Astrocyte (in vitro differentiated cells and primary cell): ENCODE data around the gene FCN2. TPM values are rescaled to one million over a fixed set of nuclear protein-coding genes. Genes with fewer than 3 reads are reported as not detected.

Experiments used
- DNase-seq: peaks from one replicate; pipeline ENCODE4 v3.0.0-alpha.2; 2010; ENCODE audit warnings: low read depth
- FAIRE-seq: peaks from 2 replicates; lab custom pipeline; 2011; peaks lifted over from hg19 to GRCh38; lab: Jason Lieb, UNC
- H2AFZ ChIP-seq: 2 replicates; pipeline ENCODE4 v1.6.0; 2012; ENCODE audit warnings: low read depth, low read length, inconsistent platforms
- H3K27ac ChIP-seq: 2 replicates; pipeline ENCODE4 v1.5.1; 2011; ENCODE audit warnings: low read depth, low read length, inconsistent platforms
- H3K27me3 ChIP-seq: 2 replicates; pipeline ENCODE4 v1.6.0; 2011; ENCODE audit warnings: low read length, inconsistent platforms; ENCODE audit not compliant: insufficient read depth
- H3K36me3 ChIP-seq: 2 replicates; pipeline ENCODE4 v1.5.1; 2011; ENCODE audit warnings: low read length, inconsistent platforms; ENCODE audit not compliant: insufficient read depth
- H3K4me1 ChIP-seq: 2 replicates; pipeline ENCODE4 v1.5.1; 2011; ENCODE audit warnings: low read length, inconsistent platforms; ENCODE audit not compliant: insufficient read depth
- H3K4me2 ChIP-seq: 2 replicates; pipeline ENCODE4 v1.6.0; 2012; ENCODE audit warnings: low read length, inconsistent platforms
- H3K4me3 ChIP-seq: 2 replicates; pipeline ENCODE4 v1.5.1; 2011; ENCODE audit warnings: low read depth, mild to moderate bottlenecking, low read length, inconsistent platforms; ENCODE audit not compliant: insufficient read depth
- H3K79me2 ChIP-seq: 2 replicates; pipeline ENCODE4 v1.6.0; 2012; ENCODE audit warnings: mild to moderate bottlenecking, low read length, inconsistent platforms; ENCODE audit not compliant: insufficient read depth
- H3K9ac ChIP-seq: 2 replicates; pipeline ENCODE4 v1.6.0; 2012; ENCODE audit warnings: mild to moderate bottlenecking, low read length, inconsistent platforms
- H3K9me3 ChIP-seq: 2 replicates; pipeline ENCODE4 v1.5.1; 2012; ENCODE audit warnings: low read depth, mild to moderate bottlenecking, low read length, inconsistent platforms; ENCODE audit not compliant: insufficient read depth
- H4K20me1 ChIP-seq: 2 replicates; pipeline ENCODE4 v1.6.0; 2012; ENCODE audit warnings: low read length, inconsistent platforms; ENCODE audit not compliant: insufficient read depth
- H3K27ac Mint-ChIP-seq: one replicate; pipeline ENCODE4 v1.8.0; 2021; ENCODE audit warnings: mild to moderate bottlenecking, mixed read lengths; ENCODE audit not compliant: unreplicated experiment
- H3K27me3 Mint-ChIP-seq: one replicate; pipeline ENCODE4 v1.8.0; 2021; ENCODE audit warnings: low read depth, mixed read lengths; ENCODE audit not compliant: unreplicated experiment
- H3K36me3 Mint-ChIP-seq: one replicate; pipeline ENCODE4 v1.8.0; 2021; ENCODE audit warnings: low read depth, mixed read lengths; ENCODE audit not compliant: unreplicated experiment
- H3K4me1 Mint-ChIP-seq: one replicate; pipeline ENCODE4 v1.8.0; 2021; ENCODE audit warnings: low read depth, mixed read lengths; ENCODE audit not compliant: unreplicated experiment
- H3K4me3 Mint-ChIP-seq: one replicate; pipeline ENCODE4 v1.8.0; 2021; ENCODE audit warnings: mild to moderate bottlenecking, moderate library complexity, mixed read lengths; ENCODE audit not compliant: unreplicated experiment
- H3K9me3 Mint-ChIP-seq: one replicate; pipeline ENCODE4 v1.8.0; 2021; ENCODE audit warnings: mild to moderate bottlenecking, mixed read lengths; ENCODE audit not compliant: unreplicated experiment
- EZH2 ChIP-seq: IDR thresholded peaks from 2 replicates; pipeline ENCODE4 v1.6.1; 2012; ENCODE audit warnings: mild to moderate bottlenecking, low read length, inconsistent platforms; ENCODE audit not compliant: insufficient read depth
- total RNA-seq: library from RNA; stranded (reverse); gene quantifications from 2 replicates; pipeline ENCODE4 v1.2.1, GENCODE V29; 2021
- TF ChIP-seq, protein P1 (sequence below): IDR thresholded peaks from 2 replicates; pipeline ENCODE4 v1.5.1; 2011; ENCODE audit warnings: low read depth, mild to moderate bottlenecking, inconsistent platforms, low read length, moderate library complexity; ENCODE audit not compliant: insufficient read depth

The FCN2 gene
- total RNA-seq, 1 donor from 2014 or later: not detected

DNA sequence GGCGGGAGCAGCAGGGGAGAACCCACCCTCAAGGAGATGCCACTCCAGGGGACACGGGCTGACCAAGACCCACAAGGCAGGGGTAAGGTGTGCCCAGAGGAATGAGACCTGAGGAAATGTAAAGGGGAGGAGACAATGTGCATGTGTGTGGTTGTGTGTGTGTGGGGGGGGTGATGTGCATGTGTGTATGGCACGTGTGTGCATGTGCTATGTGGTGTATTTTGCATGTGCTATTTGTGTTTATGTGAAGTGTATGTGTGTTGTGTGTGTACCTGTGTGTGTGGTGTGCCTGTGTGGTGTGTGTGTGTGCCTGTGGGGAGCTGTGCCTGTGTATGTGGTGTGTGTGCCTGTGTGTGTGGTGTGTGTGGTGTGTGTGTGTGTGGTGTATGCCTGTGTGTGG lies 33.5 kb upstream of the FCN2 start:
- TF ChIP-seq, protein P1, sequence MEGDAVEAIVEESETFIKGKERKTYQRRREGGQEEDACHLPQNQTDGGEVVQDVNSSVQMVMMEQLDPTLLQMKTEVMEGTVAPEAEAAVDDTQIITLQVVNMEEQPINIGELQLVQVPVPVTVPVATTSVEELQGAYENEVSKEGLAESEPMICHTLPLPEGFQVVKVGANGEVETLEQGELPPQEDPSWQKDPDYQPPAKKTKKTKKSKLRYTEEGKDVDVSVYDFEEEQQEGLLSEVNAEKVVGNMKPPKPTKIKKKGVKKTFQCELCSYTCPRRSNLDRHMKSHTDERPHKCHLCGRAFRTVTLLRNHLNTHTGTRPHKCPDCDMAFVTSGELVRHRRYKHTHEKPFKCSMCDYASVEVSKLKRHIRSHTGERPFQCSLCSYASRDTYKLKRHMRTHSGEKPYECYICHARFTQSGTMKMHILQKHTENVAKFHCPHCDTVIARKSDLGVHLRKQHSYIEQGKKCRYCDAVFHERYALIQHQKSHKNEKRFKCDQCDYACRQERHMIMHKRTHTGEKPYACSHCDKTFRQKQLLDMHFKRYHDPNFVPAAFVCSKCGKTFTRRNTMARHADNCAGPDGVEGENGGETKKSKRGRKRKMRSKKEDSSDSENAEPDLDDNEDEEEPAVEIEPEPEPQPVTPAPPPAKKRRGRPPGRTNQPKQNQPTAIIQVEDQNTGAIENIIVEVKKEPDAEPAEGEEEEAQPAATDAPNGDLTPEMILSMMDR: no peak
- TF ChIP-seq EZH2: no peak
- H4K20me1 ChIP-seq: peaks cover 75% of the 10 kb centered on the region
- no peak overlapping the region for H3K4me2 ChIP-seq
- H2AFZ ChIP-seq: no peak overlapping the region
- DNase-seq (no peak), FAIRE-seq (no peak)
- Mint-ChIP-seq H3K27me3 (no peaks in the 10 kb centered on the region), H3K9me3 (peaks cover 5% of the 10 kb centered on the region), H3K4me1 (peaks cover 2% of the 10 kb centered on the region), H3K27ac (no peak overlapping the region), H3K36me3 (peaks cover 32% of the 10 kb centered on the region), H3K4me3 (no peak overlapping the region)
- peaks cover 25% of the 10 kb centered on the region for H3K36me3 ChIP-seq
- no peaks in the 10 kb centered on the region for H3K4me1 ChIP-seq
- peaks cover 22% of the 10 kb centered on the region for H3K9me3 ChIP-seq
- no peaks in the 10 kb centered on the region for H3K27me3 ChIP-seq
- no peak overlapping the region for H3K4me3 ChIP-seq
- no peak overlapping the region for H3K27ac ChIP-seq
- no peaks in the 10 kb centered on the region for H3K79me2 ChIP-seq
- no peak overlapping the region for H3K9ac ChIP-seq

DNA sequence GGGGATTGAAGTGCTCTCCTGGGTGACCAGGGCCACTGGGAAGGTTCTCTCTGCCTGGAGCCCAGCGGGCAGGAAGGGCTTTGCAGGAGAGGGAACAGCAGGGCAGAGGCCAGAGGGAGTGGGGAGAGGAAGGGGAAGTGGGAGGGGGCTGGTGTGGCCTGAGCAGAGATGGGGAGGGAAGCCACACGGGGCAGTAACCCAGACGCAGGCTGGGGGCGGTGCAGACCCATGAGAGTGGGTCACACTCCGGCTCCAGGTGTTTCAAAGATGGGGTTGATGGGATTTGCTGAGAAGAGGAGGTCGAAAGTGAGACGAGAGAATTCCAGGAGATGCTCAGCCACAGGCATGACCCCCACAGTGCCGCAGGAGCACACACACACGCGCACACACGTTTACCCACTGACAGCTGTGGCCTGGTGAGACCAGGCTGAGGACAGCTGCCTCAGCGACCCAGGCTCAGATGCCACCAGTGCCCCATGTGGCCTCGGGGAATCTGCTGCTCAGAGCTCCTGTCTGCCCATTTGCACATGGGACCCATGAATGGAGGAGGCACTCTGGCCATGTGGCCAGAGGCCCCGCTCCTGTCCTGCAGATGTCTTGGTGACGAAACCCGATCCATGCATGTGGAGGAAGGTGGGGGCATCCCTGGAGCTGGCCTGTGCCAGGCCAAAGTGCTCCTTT lies 32.7 kb upstream of the FCN2 start:
- H3K4me1 Mint-ChIP-seq: peaks cover 2% of the 10 kb centered on the region
- Histone ChIP-seq H4K20me1 (peaks cover 75% of the 10 kb centered on the region), H3K27me3 (no peaks in the 10 kb centered on the region), H3K4me3 (no peak overlapping the region), H3K79me2 (no peaks in the 10 kb centered on the region), H3K4me1 (no peaks in the 10 kb centered on the region), H2AFZ (no peak overlapping the region), H3K36me3 (peaks cover 21% of the 10 kb centered on the region), H3K27ac (no peak overlapping the region), H3K4me2 (no peak overlapping the region), H3K9ac (no peak overlapping the region), H3K9me3 (peaks cover 22% of the 10 kb centered on the region)
- H3K27ac Mint-ChIP-seq: peak overlapping the region; percentile 66
- H3K36me3 Mint-ChIP-seq: peaks cover 28% of the 10 kb centered on the region
- DNase-seq (no peak), FAIRE-seq (no peak)
- TF ChIP-seq EZH2: no peak
- TF ChIP-seq, protein P1: no peak
- peaks cover 5% of the 10 kb centered on the region for H3K9me3 Mint-ChIP-seq
- H3K4me3 Mint-ChIP-seq: no peak overlapping the region
- H3K27me3 Mint-ChIP-seq: no peaks in the 10 kb centered on the region

DNA sequence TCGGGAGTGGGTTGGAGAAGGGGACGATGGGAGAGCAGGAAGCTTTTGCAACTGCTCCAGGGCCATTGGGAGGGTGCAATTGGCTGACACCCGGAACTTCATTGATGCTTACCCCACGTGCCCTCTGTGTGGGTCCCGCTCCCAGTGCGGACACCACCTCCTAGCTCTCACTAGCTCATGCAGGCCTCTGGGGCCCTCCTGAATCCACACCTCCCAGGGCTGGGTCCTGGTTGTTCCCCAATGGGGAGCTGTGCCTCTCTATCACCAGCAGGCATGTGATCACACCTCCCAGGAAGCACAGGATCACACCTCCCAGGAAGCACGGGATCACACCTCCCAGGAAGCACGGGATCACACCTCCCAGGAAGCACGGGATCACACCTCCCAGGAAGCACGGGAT lies 32.1 kb upstream of the FCN2 start:
- H3K9ac ChIP-seq: no peak overlapping the region
- peaks cover 2% of the 10 kb centered on the region for H3K4me1 Mint-ChIP-seq
- H3K4me3 Mint-ChIP-seq: no peak overlapping the region
- no peaks in the 10 kb centered on the region for H3K27me3 ChIP-seq
- peaks cover 74% of the 10 kb centered on the region for H4K20me1 ChIP-seq
- FAIRE-seq: no peak
- TF ChIP-seq, protein P1: no peak
- no peak for TF ChIP-seq EZH2
- no peak overlapping the region for H3K4me2 ChIP-seq
- H3K9me3 Mint-ChIP-seq: peaks cover 5% of the 10 kb centered on the region
- no peaks in the 10 kb centered on the region for H3K4me1 ChIP-seq
- peaks cover 22% of the 10 kb centered on the region for H3K36me3 Mint-ChIP-seq
- DNase-seq: no peak
- no peaks in the 10 kb centered on the region for H3K79me2 ChIP-seq
- H3K27me3 Mint-ChIP-seq: no peaks in the 10 kb centered on the region
- H3K4me3 ChIP-seq: no peak overlapping the region
- H3K27ac Mint-ChIP-seq: peak overlapping the region; percentile 66
- peaks cover 15% of the 10 kb centered on the region for H3K36me3 ChIP-seq
- no peak overlapping the region for H3K27ac ChIP-seq
- H3K9me3 ChIP-seq: peaks cover 22% of the 10 kb centered on the region
- no peak overlapping the region for H2AFZ ChIP-seq
